22Rv1 (cell line): Measurements from ENCODE around the gene PPP6R3.

Experiments used
- H3K27ac ChIP-seq: fragments of 450-650 bp; 2 replicates; pipeline ENCODE4 v1.5.1; 2017
- ZFX ChIP-seq: fragments of 450-650 bp; IDR thresholded peaks from 2 replicates; pipeline ENCODE4 v1.6.1; 2017; ENCODE audit warnings: antibody characterized with exemption, borderline replicate concordance
- TF ChIP-seq, protein P1 (sequence below): fragments of 450-650 bp; IDR thresholded peaks from 2 replicates; pipeline ENCODE4 v1.5.1; 2017; ENCODE audit warnings: mild to moderate bottlenecking

The PPP6R3 gene

GRCh38 chr11:68416070-68416578 is 44.4 kb upstream of the PPP6R3 start:
- TF ChIP-seq ZFX = no peak
- TF ChIP-seq, protein P1, sequence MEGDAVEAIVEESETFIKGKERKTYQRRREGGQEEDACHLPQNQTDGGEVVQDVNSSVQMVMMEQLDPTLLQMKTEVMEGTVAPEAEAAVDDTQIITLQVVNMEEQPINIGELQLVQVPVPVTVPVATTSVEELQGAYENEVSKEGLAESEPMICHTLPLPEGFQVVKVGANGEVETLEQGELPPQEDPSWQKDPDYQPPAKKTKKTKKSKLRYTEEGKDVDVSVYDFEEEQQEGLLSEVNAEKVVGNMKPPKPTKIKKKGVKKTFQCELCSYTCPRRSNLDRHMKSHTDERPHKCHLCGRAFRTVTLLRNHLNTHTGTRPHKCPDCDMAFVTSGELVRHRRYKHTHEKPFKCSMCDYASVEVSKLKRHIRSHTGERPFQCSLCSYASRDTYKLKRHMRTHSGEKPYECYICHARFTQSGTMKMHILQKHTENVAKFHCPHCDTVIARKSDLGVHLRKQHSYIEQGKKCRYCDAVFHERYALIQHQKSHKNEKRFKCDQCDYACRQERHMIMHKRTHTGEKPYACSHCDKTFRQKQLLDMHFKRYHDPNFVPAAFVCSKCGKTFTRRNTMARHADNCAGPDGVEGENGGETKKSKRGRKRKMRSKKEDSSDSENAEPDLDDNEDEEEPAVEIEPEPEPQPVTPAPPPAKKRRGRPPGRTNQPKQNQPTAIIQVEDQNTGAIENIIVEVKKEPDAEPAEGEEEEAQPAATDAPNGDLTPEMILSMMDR = no peak
- no peak overlapping the region for H3K27ac ChIP-seq

GRCh38 chr11:68418648-68419047 is 41.9 kb upstream of the PPP6R3 start:
- TF ChIP-seq, protein P1 = no peak
- no peak for TF ChIP-seq ZFX
- no peak overlapping the region for H3K27ac ChIP-seq

GRCh38 chr11:68420171-68420570 is 40.4 kb upstream of the PPP6R3 start:
- no peak overlapping the region for H3K27ac ChIP-seq
- TF ChIP-seq ZFX = no peak
- TF ChIP-seq, protein P1 = no peak

GRCh38 chr11:68423481-68423880 is 37.1 kb upstream of the PPP6R3 start:
- TF ChIP-seq, protein P1 = no peak
- no peak for TF ChIP-seq ZFX
- H3K27ac ChIP-seq = no peak overlapping the region

GRCh38 chr11:68424101-68424632 is 36.4 kb upstream of the PPP6R3 start:
- TF ChIP-seq, protein P1 = no peak
- no peak for TF ChIP-seq ZFX
- H3K27ac ChIP-seq = no peak overlapping the region

DNA sequence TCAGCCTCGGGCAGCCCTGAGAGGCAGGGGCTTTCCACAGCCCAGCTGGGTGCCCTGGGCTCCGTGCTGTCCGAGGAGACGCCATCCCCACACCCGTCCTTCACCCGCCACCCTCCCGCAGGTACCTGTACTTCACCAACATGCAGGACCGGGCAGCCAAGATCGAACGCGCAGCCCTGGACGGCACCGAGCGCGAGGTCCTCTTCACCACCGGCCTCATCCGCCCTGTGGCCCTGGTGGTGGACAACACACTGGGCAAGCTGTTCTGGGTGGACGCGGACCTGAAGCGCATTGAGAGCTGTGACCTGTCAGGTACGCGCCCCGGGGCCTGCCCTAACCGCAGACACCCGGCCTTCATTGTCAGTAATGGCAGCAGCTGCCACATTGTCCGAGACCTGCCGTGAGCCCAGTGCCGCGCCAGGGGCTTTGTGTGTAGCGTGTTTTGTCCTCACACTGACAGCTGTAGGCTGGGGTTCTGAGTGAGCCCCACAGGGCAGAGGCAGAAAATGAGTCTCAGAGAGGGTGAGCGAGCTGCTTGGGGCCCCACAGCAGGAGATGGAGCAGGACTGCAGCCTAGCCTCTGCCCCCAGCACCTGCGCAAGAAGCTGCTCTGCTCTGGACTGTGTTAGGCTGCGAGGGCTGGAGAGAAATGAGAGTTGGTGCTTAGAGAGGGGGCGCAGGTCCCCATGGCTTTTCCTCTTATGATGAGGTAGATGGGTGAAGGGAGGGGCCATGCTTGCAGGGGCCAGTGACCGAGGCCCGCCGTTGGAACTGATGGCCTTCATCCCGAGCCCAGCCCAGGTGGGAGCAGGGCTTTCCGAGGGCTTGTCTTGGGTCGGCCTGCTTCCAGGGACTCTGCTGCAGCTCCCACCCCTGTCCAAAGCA is 35.3 kb upstream of the PPP6R3 start:
- TF ChIP-seq, protein P1 = no peak
- TF ChIP-seq ZFX = no peak
- H3K27ac ChIP-seq = no peak overlapping the region

DNA sequence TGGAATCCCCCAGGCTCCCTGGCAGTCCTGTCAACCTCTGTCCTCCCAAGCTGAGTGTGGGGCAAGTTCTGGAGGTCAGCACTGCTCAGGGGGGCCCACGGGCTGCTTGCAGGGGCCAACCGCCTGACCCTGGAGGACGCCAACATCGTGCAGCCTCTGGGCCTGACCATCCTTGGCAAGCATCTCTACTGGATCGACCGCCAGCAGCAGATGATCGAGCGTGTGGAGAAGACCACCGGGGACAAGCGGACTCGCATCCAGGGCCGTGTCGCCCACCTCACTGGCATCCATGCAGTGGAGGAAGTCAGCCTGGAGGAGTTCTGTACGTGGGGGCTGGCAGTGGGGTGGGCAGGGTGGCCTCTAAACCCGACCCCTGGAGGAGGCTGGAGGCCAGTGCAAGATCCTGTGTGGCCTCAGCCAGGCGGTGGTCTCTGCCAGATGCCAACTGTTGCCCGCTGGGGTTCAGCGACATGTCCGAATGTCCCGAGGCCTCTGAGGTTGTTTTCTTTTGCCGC is 34.6 kb upstream of the PPP6R3 start:
- TF ChIP-seq, protein P1 = no peak
- TF ChIP-seq ZFX = no peak
- H3K27ac ChIP-seq = no peak overlapping the region
